Mucosa of rectum (tissue), 2 donors: ENCODE measurements around the gene RPLP1.

Experiments used
- H3K27ac ChIP-seq, 2 donors: one replicate each; pipeline ENCODE4 v1.7.0; 2013; ENCODE audit warnings: inconsistent platforms in 2 of 2, low read depth in 2 of 2, low read length in 2 of 2
- H3K27me3 ChIP-seq, 2 donors: one replicate each; pipeline ENCODE4 v1.7.0; 2013; ENCODE audit warnings: low read length in 2 of 2; ENCODE audit not compliant: control insufficient read depth in 2 of 2, insufficient read depth in 2 of 2
- H3K36me3 ChIP-seq, 2 donors: one replicate each; pipeline ENCODE4 v1.7.0; 2013; ENCODE audit warnings: low read length in 2 of 2; ENCODE audit not compliant: control insufficient read depth in 2 of 2, insufficient read depth in 2 of 2
- H3K4me1 ChIP-seq, 2 donors: one replicate each; pipeline ENCODE4 v1.7.0; 2013; ENCODE audit warnings: low read length in 2 of 2, mild to moderate bottlenecking in 1 of 2; ENCODE audit not compliant: control insufficient read depth in 2 of 2, insufficient read depth in 2 of 2
- H3K4me3 ChIP-seq, 2 donors: one replicate each; pipeline ENCODE4 v1.7.0; 2013; ENCODE audit warnings: low read length in 2 of 2
- H3K9ac ChIP-seq, 2 donors: one replicate each; pipeline ENCODE4 v1.7.0; 2013; ENCODE audit warnings: low read length in 2 of 2, low read depth in 1 of 2, mild to moderate bottlenecking in 1 of 2
- H3K9me3 ChIP-seq, 2 donors: one replicate each; pipeline ENCODE4 v1.7.0; 2013; ENCODE audit warnings: low read length in 2 of 2; ENCODE audit not compliant: control insufficient read depth in 2 of 2
- donor health status: healthy.
- donor health status: Normal muscosa, but diverticular disease.

The RPLP1 gene

DNA sequence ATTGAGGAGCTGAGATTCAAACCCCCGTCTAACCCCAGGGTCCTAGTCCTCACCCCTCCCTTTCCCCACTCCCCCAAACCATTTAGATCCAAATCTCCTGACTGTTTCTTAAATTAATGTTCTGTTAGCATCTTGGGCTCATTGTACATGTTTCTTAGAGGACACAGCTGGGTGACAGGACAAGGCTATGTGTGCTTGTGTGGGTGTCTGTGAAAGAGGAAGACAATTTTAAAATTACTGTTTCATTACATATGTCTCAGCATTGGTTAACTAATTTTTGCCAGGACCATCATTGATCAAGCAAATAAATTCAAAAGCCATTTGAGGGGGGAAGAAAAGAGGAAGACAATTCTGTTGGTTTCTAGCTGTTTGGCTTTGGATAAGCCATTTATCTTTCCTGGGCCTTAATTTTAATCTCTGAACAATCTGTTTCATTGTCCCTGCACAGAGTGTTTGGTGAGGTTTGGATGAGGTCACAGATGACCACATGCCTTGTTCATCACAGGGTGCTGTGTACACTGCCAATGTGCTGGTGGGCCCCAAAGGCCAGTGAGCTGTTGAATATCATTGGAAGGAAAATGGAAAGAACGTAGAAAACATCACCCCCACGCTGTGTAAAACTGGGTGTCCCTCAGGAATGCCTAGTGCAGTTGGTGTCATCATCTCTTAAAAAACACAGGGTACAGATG lies 51.9 kb downstream of the RPLP1 start:
- H3K27ac ChIP-seq: no peak overlapping the region
- H3K4me1 ChIP-seq: no peaks in the 10 kb centered on the region
- no peak overlapping the region for H3K4me3 ChIP-seq
- no peaks in the 10 kb centered on the region for H3K9me3 ChIP-seq
- no peak overlapping the region for H3K9ac ChIP-seq
- H3K36me3 ChIP-seq: no peaks in the 10 kb centered on the region
- H3K27me3 ChIP-seq: no peaks in the 10 kb centered on the region
